GM13976 (cell line): Measurements from ENCODE around the gene PIAS1.
A peak's percentile ranks its signal among the peaks of the same experiment; 100 is the strongest.

Experiments
- DNase-seq: peaks from one replicate; pipeline ENCODE4 v3.0.0; 2012; ENCODE audit warnings: low spot score
- CTCF ChIP-seq: IDR thresholded peaks from 2 replicates; pipeline ENCODE4 v1.5.1; 2012; ENCODE audit warnings: borderline replicate concordance, mild to moderate bottlenecking; ENCODE audit not compliant: insufficient read depth; ENCODE audit errors: extremely low read depth, missing control alignments, control extremely low read depth
- in situ Hi-C: fragments of 300-500 bp; cut with MboI; formaldehyde crosslinking; loops from one replicate; pipeline ENCODE4 v1.12.0; 2022; ENCODE audit warnings: low sequenced_read_pairs, mixed read lengths, inconsistent platforms; ENCODE audit not compliant: unreplicated experiment

PIAS1 gene

GRCh38 chr15:68195336-68196112 is 141.4 kb downstream of the PIAS1 start:
- TF ChIP-seq CTCF: no peak
- no peak for DNase-seq
- in situ Hi-C loops: no loop called here

GRCh38 chr15:68196445-68197169 is 142.5 kb downstream of the PIAS1 start:
- TF ChIP-seq CTCF: no peak
- in situ Hi-C loops: no loop called here
- no peak for DNase-seq

- no peak for TF ChIP-seq CTCF
- in situ Hi-C loops: no loop called here
- peak; percentile 50 for DNase-seq
Measured at GRCh38 chr15:68197170-68197492, 143.0 kb downstream of the PIAS1 start.

GRCh38 chr15:68197661-68198437 is 143.7 kb downstream of the PIAS1 start:
- DNase-seq: no peak
- in situ Hi-C loops: no loop called here
- TF ChIP-seq CTCF: no peak

GRCh38 chr15:68199340-68199739 is 145.2 kb downstream of the PIAS1 start:
- in situ Hi-C loops: no loop called here
- no peak for DNase-seq
- no peak for TF ChIP-seq CTCF

GRCh38 chr15:68200016-68200861 is 146.1 kb downstream of the PIAS1 start:
- in situ Hi-C loops: no loop called here
- no peak for TF ChIP-seq CTCF
- DNase-seq: no peak
